ENCODE data around the gene THADA. TPM values are rescaled to one million over a fixed set of nuclear protein-coding genes. Genes with fewer than 3 reads are reported as not detected.

THADA gene
- total RNA-seq, 2 donors from 2014 or later = 14.5 to 16.1 TPM

GRCh38 chr2:43464590-43464989, 131.2 kb downstream of the THADA start:
- peak; percentile 70 for DNase-seq (ENCODE audit: low spot score)
- Histone ChIP-seq H3K9me3 (no peaks in the 10 kb centered on the region), H3K4me1 (peaks cover 0 to 21% of the 10 kb centered on the region in 2 donors), H3K4me3 (no peak overlapping the region), H3K27me3 (no peaks in the 10 kb centered on the region), H3K36me3 (no peaks in the 10 kb centered on the region), H3K27ac (peak overlapping the region; percentile 17 to 66)
- TF ChIP-seq CTCF (IDR thresholded peaks at IDR 0.05) = no peak

- no peak for DNase-seq (ENCODE audit: low spot score)
- TF ChIP-seq CTCF (IDR thresholded peaks at IDR 0.05) = no peak
- no peaks in the 10 kb centered on the region for H3K9me3 ChIP-seq
- peaks cover 0 to 32% of the 10 kb centered on the region in 2 donors for H3K4me1 ChIP-seq
- H3K27me3 ChIP-seq = no peaks in the 10 kb centered on the region
- H3K4me3 ChIP-seq = no peak overlapping the region
- H3K36me3 ChIP-seq = no peaks in the 10 kb centered on the region
- peak overlapping the region in 1 of 2 donors; percentile 66 for H3K27ac ChIP-seq
These were observed 132.8 kb downstream of the THADA start for GRCh38 chr2:43462866-43463641.

- no peaks in the 10 kb centered on the region for H3K27me3 ChIP-seq
- no peak for DNase-seq (ENCODE audit: low spot score)
- no peak for TF ChIP-seq CTCF (IDR thresholded peaks at IDR 0.05)
- no peaks in the 10 kb centered on the region for H3K9me3 ChIP-seq
- H3K36me3 ChIP-seq = no peaks in the 10 kb centered on the region
- peaks cover 0 to 39% of the 10 kb centered on the region in 2 donors for H3K4me1 ChIP-seq
- no peak overlapping the region for H3K4me3 ChIP-seq
- peak overlapping the region; percentile 4 to 40 for H3K27ac ChIP-seq
These were observed 134.3 kb downstream of the THADA start for GRCh38 chr2:43461453-43462073.

- no peaks in the 10 kb centered on the region for H3K9me3 ChIP-seq
- no peaks in the 10 kb centered on the region for H3K27me3 ChIP-seq
- H3K36me3 ChIP-seq = no peaks in the 10 kb centered on the region
- peaks cover 0 to 45% of the 10 kb centered on the region in 2 donors for H3K4me1 ChIP-seq
- DNase-seq (ENCODE audit: low spot score) = no peak
- no peak overlapping the region for H3K4me3 ChIP-seq
- no peak for TF ChIP-seq CTCF (IDR thresholded peaks at IDR 0.05)
- peak overlapping the region; percentile 4 to 40 for H3K27ac ChIP-seq
These were observed 135.1 kb downstream of the THADA start for GRCh38 chr2:43460611-43461365.

GRCh38 chr2:43460174-43460546, 135.7 kb downstream of the THADA start:
- Histone ChIP-seq H3K4me1 (peaks cover 0 to 46% of the 10 kb centered on the region in 2 donors), H3K36me3 (no peaks in the 10 kb centered on the region), H3K27ac (no peak overlapping the region), H3K9me3 (no peaks in the 10 kb centered on the region), H3K27me3 (no peaks in the 10 kb centered on the region), H3K4me3 (no peak overlapping the region)
- DNase-seq (ENCODE audit: low spot score) = no peak
- no peak for TF ChIP-seq CTCF (IDR thresholded peaks at IDR 0.05)

Data from right atrium auricular region (tissue), 2 donors.